Measurements from ENCODE around the gene CCDC7. TPM values are rescaled to one million over a fixed set of nuclear protein-coding genes. Genes with fewer than 3 reads are reported as not detected.

Gene CCDC7
- polyA plus RNA-seq, 1 of the 3 experiments (the other 2 are of a cell fraction): 0.44 TPM

DNA sequence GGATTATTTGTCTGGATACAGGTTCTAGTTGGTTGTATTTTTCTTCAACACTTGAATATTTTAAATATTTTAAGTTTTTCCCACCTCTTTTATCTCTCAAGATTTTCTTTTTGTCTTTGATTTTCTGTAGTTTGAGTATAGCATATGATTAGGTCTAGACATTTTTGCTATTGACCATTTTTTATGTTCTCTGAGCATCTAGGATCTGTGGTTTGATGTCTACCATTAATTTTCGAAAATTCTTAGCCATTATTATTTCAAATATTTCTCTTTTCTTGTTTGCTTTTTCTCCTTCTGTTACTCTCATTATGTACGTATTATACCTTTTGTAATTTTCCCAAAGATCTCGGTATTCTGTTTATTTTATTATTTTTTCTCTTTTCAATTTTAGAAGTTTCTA lies 293.0 kb downstream of the CCDC7 start:
- no peaks in the 10 kb centered on the region for H3K36me3 ChIP-seq (replicated peaks in 1 of 2; ENCODE audit: control insufficient read depth in 1 of 2, insufficient read depth in 2 of 2, low read length in 1 of 2)
- CTCF ChIA-PET: no interaction called here

More for the DNA sequence above, 293.0 kb downstream of the CCDC7 start:
- TF ChIP-seq FOXJ3 (CRISPR knock-in tag; IDR thresholded peaks at IDR 0.05) (no peak), EP300 (IDR thresholded peaks at IDR 0.05; ENCODE audit: borderline replicate concordance in 1 of 2, low read depth in 1 of 2, low read length in 1 of 2) (no peak), JUND (IDR thresholded peaks at IDR 0.05) (no peak), EZH2phosphoT487 (IDR thresholded peaks at IDR 0.05; ENCODE audit: borderline replicate concordance, low read depth) (no peak), NFIC (IDR thresholded peaks at IDR 0.05; ENCODE audit: borderline replicate concordance) (no peak), TCF12 (IDR thresholded peaks at IDR 0.05) (no peak), MXI1 (IDR thresholded peaks at IDR 0.05; ENCODE audit: low read depth, low read length) (no peak), TAF1 (IDR thresholded peaks at IDR 0.05; ENCODE audit: borderline replicate concordance, low read depth, low read length) (no peak), MEF2A (IDR thresholded peaks at IDR 0.05; ENCODE audit: borderline replicate concordance, low read depth) (no peak)
- TF ChIP-seq, protein P1, sequence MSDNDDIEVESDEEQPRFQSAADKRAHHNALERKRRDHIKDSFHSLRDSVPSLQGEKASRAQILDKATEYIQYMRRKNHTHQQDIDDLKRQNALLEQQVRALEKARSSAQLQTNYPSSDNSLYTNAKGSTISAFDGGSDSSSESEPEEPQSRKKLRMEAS (IDR thresholded peaks at IDR 0.05; ENCODE audit: low read depth): no peak
- TF ChIP-seq, protein P2, sequence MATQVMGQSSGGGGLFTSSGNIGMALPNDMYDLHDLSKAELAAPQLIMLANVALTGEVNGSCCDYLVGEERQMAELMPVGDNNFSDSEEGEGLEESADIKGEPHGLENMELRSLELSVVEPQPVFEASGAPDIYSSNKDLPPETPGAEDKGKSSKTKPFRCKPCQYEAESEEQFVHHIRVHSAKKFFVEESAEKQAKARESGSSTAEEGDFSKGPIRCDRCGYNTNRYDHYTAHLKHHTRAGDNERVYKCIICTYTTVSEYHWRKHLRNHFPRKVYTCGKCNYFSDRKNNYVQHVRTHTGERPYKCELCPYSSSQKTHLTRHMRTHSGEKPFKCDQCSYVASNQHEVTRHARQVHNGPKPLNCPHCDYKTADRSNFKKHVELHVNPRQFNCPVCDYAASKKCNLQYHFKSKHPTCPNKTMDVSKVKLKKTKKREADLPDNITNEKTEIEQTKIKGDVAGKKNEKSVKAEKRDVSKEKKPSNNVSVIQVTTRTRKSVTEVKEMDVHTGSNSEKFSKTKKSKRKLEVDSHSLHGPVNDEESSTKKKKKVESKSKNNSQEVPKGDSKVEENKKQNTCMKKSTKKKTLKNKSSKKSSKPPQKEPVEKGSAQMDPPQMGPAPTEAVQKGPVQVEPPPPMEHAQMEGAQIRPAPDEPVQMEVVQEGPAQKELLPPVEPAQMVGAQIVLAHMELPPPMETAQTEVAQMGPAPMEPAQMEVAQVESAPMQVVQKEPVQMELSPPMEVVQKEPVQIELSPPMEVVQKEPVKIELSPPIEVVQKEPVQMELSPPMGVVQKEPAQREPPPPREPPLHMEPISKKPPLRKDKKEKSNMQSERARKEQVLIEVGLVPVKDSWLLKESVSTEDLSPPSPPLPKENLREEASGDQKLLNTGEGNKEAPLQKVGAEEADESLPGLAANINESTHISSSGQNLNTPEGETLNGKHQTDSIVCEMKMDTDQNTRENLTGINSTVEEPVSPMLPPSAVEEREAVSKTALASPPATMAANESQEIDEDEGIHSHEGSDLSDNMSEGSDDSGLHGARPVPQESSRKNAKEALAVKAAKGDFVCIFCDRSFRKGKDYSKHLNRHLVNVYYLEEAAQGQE (IDR thresholded peaks at IDR 0.05; ENCODE audit: low read depth, low read length): no peak
- TF ChIP-seq, protein P3, sequence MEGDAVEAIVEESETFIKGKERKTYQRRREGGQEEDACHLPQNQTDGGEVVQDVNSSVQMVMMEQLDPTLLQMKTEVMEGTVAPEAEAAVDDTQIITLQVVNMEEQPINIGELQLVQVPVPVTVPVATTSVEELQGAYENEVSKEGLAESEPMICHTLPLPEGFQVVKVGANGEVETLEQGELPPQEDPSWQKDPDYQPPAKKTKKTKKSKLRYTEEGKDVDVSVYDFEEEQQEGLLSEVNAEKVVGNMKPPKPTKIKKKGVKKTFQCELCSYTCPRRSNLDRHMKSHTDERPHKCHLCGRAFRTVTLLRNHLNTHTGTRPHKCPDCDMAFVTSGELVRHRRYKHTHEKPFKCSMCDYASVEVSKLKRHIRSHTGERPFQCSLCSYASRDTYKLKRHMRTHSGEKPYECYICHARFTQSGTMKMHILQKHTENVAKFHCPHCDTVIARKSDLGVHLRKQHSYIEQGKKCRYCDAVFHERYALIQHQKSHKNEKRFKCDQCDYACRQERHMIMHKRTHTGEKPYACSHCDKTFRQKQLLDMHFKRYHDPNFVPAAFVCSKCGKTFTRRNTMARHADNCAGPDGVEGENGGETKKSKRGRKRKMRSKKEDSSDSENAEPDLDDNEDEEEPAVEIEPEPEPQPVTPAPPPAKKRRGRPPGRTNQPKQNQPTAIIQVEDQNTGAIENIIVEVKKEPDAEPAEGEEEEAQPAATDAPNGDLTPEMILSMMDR (IDR thresholded peaks at IDR 0.05): no peak
- TF ChIP-seq, protein P4, sequence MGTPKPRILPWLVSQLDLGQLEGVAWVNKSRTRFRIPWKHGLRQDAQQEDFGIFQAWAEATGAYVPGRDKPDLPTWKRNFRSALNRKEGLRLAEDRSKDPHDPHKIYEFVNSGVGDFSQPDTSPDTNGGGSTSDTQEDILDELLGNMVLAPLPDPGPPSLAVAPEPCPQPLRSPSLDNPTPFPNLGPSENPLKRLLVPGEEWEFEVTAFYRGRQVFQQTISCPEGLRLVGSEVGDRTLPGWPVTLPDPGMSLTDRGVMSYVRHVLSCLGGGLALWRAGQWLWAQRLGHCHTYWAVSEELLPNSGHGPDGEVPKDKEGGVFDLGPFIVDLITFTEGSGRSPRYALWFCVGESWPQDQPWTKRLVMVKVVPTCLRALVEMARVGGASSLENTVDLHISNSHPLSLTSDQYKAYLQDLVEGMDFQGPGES (IDR thresholded peaks at IDR 0.05; ENCODE audit: low read depth, low read length): no peak
- no peak overlapping the region for H3K9ac ChIP-seq
- no peak for DNase-seq
- no peaks in the 10 kb centered on the region for H3K79me2 ChIP-seq (ENCODE audit: insufficient read depth)
- no peak overlapping the region for H3K4me2 ChIP-seq
- H3K27ac ChIP-seq (ENCODE audit: low read depth in 2 of 2, low read length in 1 of 2): no peak overlapping the region
- no peaks in the 10 kb centered on the region for H3K9me2 ChIP-seq
- H3F3A ChIP-seq (replicated peaks; ENCODE audit: insufficient read depth): no peaks in the 10 kb centered on the region
- POLR2A ChIA-PET: no interaction called here
- no peaks in the 10 kb centered on the region for H3K9me3 ChIP-seq
- no peaks in the 10 kb centered on the region for H4K20me1 ChIP-seq (ENCODE audit: insufficient read depth)
- WGBS (ENCODE audit: low lambda C conversion rate): 52% methylated on average over 3 of the region's 3 CpGs
- no peak overlapping the region for H3K4me3 ChIP-seq (ENCODE audit: low read depth in 2 of 2, low read length in 1 of 2)
- H2AFZ ChIP-seq (ENCODE audit: low read depth): no peak overlapping the region
- no peaks in the 10 kb centered on the region for H3K27me3 ChIP-seq (ENCODE audit: insufficient read depth)
- no peaks in the 10 kb centered on the region for H3K4me1 ChIP-seq (ENCODE audit: control insufficient read depth in 1 of 2, insufficient read depth in 2 of 2, low read depth in 1 of 2, low read length in 1 of 2)

Data from SK-N-SH (cell line).